GM12873 (cell line): ENCODE results near the gene JARID2.

Experiments
- CTCF ChIP-seq: IDR thresholded peaks from 2 replicates; pipeline ENCODE4 v1.5.1; 2012; ENCODE audit warnings: low read depth, mild to moderate bottlenecking, moderate library complexity, low read length, control low read depth; ENCODE audit not compliant: insufficient read depth; ENCODE audit errors: missing control alignments

JARID2 gene

GRCh38 chr6:15475261-15475660 lies 229.4 kb downstream of the JARID2 start:
- no peak for TF ChIP-seq CTCF

GRCh38 chr6:15475872-15476271 lies 230.0 kb downstream of the JARID2 start:
- no peak for TF ChIP-seq CTCF

- TF ChIP-seq CTCF: no peak
Measured at GRCh38 chr6:15476631-15477380, 230.9 kb downstream of the JARID2 start.

- no peak for TF ChIP-seq CTCF
Measured at GRCh38 chr6:15477746-15478145, 231.9 kb downstream of the JARID2 start.

- no peak for TF ChIP-seq CTCF
Measured at GRCh38 chr6:15479761-15480160, 233.9 kb downstream of the JARID2 start.

GRCh38 chr6:15480525-15480924 lies 234.7 kb downstream of the JARID2 start:
- no peak for TF ChIP-seq CTCF

GRCh38 chr6:15481390-15482291 lies 235.8 kb downstream of the JARID2 start:
- TF ChIP-seq CTCF: no peak
